ENCODE results near the gene MRPL52.

DNA sequence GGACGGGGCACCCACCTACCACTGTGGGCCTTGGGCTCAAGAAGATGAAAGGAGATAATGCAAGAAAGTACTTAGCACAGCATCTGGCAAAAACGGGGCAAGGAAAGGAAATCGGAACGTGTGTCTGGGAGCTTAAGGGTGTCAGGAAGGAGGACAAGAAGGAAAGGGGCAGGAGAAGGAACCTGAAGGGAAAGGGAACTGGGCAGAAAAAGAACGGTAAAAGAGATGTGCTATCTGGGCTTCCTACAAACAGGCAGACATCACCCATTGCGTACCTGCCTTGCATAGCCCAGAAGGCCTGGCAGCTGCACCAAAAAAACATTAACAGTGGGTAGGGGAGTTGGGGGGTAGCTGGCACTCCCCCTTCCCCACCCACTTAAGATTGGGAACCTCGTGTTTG is 52.4 kb downstream of the MRPL52 start:
- TF ChIP-seq EP300 (IDR thresholded peaks at IDR 0.05) = no peak
- TF ChIP-seq, protein P1, sequence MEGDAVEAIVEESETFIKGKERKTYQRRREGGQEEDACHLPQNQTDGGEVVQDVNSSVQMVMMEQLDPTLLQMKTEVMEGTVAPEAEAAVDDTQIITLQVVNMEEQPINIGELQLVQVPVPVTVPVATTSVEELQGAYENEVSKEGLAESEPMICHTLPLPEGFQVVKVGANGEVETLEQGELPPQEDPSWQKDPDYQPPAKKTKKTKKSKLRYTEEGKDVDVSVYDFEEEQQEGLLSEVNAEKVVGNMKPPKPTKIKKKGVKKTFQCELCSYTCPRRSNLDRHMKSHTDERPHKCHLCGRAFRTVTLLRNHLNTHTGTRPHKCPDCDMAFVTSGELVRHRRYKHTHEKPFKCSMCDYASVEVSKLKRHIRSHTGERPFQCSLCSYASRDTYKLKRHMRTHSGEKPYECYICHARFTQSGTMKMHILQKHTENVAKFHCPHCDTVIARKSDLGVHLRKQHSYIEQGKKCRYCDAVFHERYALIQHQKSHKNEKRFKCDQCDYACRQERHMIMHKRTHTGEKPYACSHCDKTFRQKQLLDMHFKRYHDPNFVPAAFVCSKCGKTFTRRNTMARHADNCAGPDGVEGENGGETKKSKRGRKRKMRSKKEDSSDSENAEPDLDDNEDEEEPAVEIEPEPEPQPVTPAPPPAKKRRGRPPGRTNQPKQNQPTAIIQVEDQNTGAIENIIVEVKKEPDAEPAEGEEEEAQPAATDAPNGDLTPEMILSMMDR (IDR thresholded peaks at IDR 0.05) = no peak

Data from ovary (tissue), 3 donors.